HG02840 (cell line): ENCODE data around the gene MIA2.
"Not testable (repeated sequence)": the region's sequence is repeated elsewhere in the genome, so short reads cannot be mapped to it uniquely, and the experiment has no call there.

Experiments used
- ATAC-seq: cut with Tn5 transposase; IDR thresholded peaks from one replicate; pipeline ENCODE4 v1.9.1; 2021; ENCODE audit warnings: mild to moderate bottlenecking, moderate library complexity, moderate number of reproducible peaks; ENCODE audit not compliant: unreplicated experiment, low FRiP score

The MIA2 gene

GRCh38 chr14:39230416-39231035 lies 3.2 kb upstream of the MIA2 start:
- no peak for ATAC-seq

GRCh38 chr14:39231751-39232553 lies 1.8 kb upstream of the MIA2 start:
- ATAC-seq, result not testable (repeated sequence)

- ATAC-seq, result no peak
Observed at GRCh38 chr14:39232554-39233415, 930 bp upstream of the MIA2 start.

GRCh38 chr14:39234986-39235385 lies 1.3 kb downstream of the MIA2 start:
- ATAC-seq, result not testable (repeated sequence)

- ATAC-seq, result not testable (repeated sequence)
Observed at GRCh38 chr14:39235466-39235865, 1.8 kb downstream of the MIA2 start.

GRCh38 chr14:39240769-39241168 lies 7.1 kb downstream of the MIA2 start:
- no peak for ATAC-seq

- no peak for ATAC-seq
Observed at GRCh38 chr14:39241637-39242036, 7.9 kb downstream of the MIA2 start.

- ATAC-seq, result no peak
Observed at GRCh38 chr14:39243831-39244230, 10.1 kb downstream of the MIA2 start.

- no peak for ATAC-seq
Observed at GRCh38 chr14:39246618-39247017, 12.9 kb downstream of the MIA2 start.

- no peak for ATAC-seq
Observed at GRCh38 chr14:39247256-39247655, 13.5 kb downstream of the MIA2 start.

- ATAC-seq, result no peak
Observed at GRCh38 chr14:39251547-39251946, 17.8 kb downstream of the MIA2 start.

- ATAC-seq, result not testable (repeated sequence)
Observed at GRCh38 chr14:39257388-39257787, 23.7 kb downstream of the MIA2 start.

- ATAC-seq, result no peak
Observed at GRCh38 chr14:39258782-39259545, 25.2 kb downstream of the MIA2 start.

GRCh38 chr14:39260161-39260560 lies 26.4 kb downstream of the MIA2 start:
- ATAC-seq, result not testable (repeated sequence)

- ATAC-seq, result not testable (repeated sequence)
Observed at GRCh38 chr14:39262214-39262613, 28.5 kb downstream of the MIA2 start.

- no peak for ATAC-seq
Observed at GRCh38 chr14:39264057-39264456, 30.3 kb downstream of the MIA2 start.

GRCh38 chr14:39264558-39264957 lies 30.8 kb downstream of the MIA2 start:
- ATAC-seq, result no peak

- no peak for ATAC-seq
Observed at GRCh38 chr14:39265033-39265432, 31.3 kb downstream of the MIA2 start.

- no peak for ATAC-seq
Observed at GRCh38 chr14:39265806-39266524, 32.2 kb downstream of the MIA2 start.

GRCh38 chr14:39266525-39266870 lies 32.8 kb downstream of the MIA2 start:
- ATAC-seq, result peak; percentile 43
